GM12878 (cell line): ENCODE data around the gene UBASH3B. TPM values are rescaled to one million over a fixed set of nuclear protein-coding genes. Genes with fewer than 3 reads are reported as not detected.

Experiments
- ATAC-seq: fragments of 200-7000 bp; cut with Tn5 transposase; 3 replicates; pipeline ENCODE4 v1.9.1; 2020; ENCODE audit warnings: mild to moderate bottlenecking, moderate library complexity
- BruUV-seq: library from RNA; stranded (reverse); fragments of 400-500 nt; replicated peaks from 2 replicates; lab custom pipeline; 2021; lab: Mats Ljungman, UMichigan
- CTCF ChIA-PET: fragments of 300-600 bp; sonication (Branson Sonifier 250); formaldehyde crosslinking; extraction: SDS; loops from one replicate; lab custom pipeline; 2021; ENCODE audit warnings: inconsistent platforms; lab: Yijun Ruan, JAX
- POLR2A ChIA-PET: fragments of 350-600 bp; formaldehyde crosslinking; extraction: SDS; loops from one replicate; lab custom pipeline; 2021; ENCODE audit warnings: inconsistent platforms; lab: Charles Lee
- RAD21 ChIA-PET: fragments of 300-600 bp; sonication (Branson Sonifier 250); formaldehyde crosslinking; loops from one replicate; lab custom pipeline; 2023; ENCODE audit warnings: antibody characterized with exemption; ENCODE audit not compliant: unreplicated experiment; lab: Charles Lee
- SMC1A ChIA-PET: fragments of 300-600 bp; sonication (Branson Sonifier 250); formaldehyde crosslinking; loops from one replicate; lab custom pipeline; 2023; ENCODE audit not compliant: unreplicated experiment, uncharacterized antibody; lab: Charles Lee
- DNase-seq: peaks from one replicate; pipeline ENCODE4 v3.0.0-alpha.2; 2011; ENCODE audit warnings: low read depth, low spot score
- FAIRE-seq: peaks from 3 replicates; lab custom pipeline; 2011; peaks lifted over from hg19 to GRCh38; lab: Jason Lieb, UNC
- H2AFZ ChIP-seq: 2 replicates; pipeline ENCODE4 v1.6.0; 2011; ENCODE audit warnings: low read depth, low read length, control low read depth; ENCODE audit not compliant: control insufficient read depth
- H3K27ac ChIP-seq: 2 replicates; pipeline ENCODE4 v1.5.1; 2011; ENCODE audit warnings: control low read depth; ENCODE audit not compliant: control insufficient read depth, insufficient read depth
- H3K27me3 ChIP-seq, 2 experiments: replicated peaks in 1 of 2; 2 replicates each; pipeline versions ENCODE4 v1.6.0 to v1.6.1; 2011; ENCODE audit warnings: low read length in 1 of 2; ENCODE audit not compliant: control insufficient read depth in 2 of 2, insufficient read depth in 2 of 2
- H3K36me3 ChIP-seq, 2 experiments: 2 replicates each; pipeline ENCODE4 v1.5.1; 2011; ENCODE audit warnings: low read length in 1 of 2; ENCODE audit not compliant: control insufficient read depth in 2 of 2, insufficient read depth in 2 of 2
- H3K4me1 ChIP-seq: 2 replicates; pipeline ENCODE4 v1.6.1; 2011; ENCODE audit warnings: mild to moderate bottlenecking, low read length, moderate library complexity, mixed read lengths; ENCODE audit not compliant: control insufficient read depth, insufficient read depth
- H3K4me2 ChIP-seq: 2 replicates; pipeline ENCODE4 v1.6.0; 2011; ENCODE audit warnings: control low read depth; ENCODE audit not compliant: control insufficient read depth, insufficient read depth
- H3K4me3 ChIP-seq: fragments of 200-600 bp; sonication (generic); 2 replicates; pipeline ENCODE4 v1.5.1; 2016
- H3K79me2 ChIP-seq: 2 replicates; pipeline ENCODE4 v1.6.0; 2011; ENCODE audit warnings: low read length; ENCODE audit not compliant: control insufficient read depth, insufficient read depth
- H3K9ac ChIP-seq: 2 replicates; pipeline ENCODE4 v1.8.0; 2011; ENCODE audit warnings: low read length, control low read depth, mixed read lengths; ENCODE audit not compliant: control insufficient read depth, insufficient read depth
- H3K9me3 ChIP-seq: replicated peaks from 3 replicates; pipeline ENCODE4 v1.5.1; 2011; ENCODE audit warnings: mild to moderate bottlenecking, low read length; ENCODE audit not compliant: control insufficient read depth, insufficient read depth
- H4K20me1 ChIP-seq: 2 replicates; pipeline ENCODE4 v1.6.0; 2011; ENCODE audit not compliant: control insufficient read depth, insufficient read depth
- BCL11A ChIP-seq: IDR thresholded peaks from 2 replicates; pipeline ENCODE4 v1.6.1; 2011; ENCODE audit warnings: low read depth, low read length
- MEF2A ChIP-seq: IDR thresholded peaks from 2 replicates; pipeline ENCODE4 v1.6.1; 2011; ENCODE audit warnings: low read depth, mild to moderate bottlenecking, low read length, moderate library complexity; ENCODE audit not compliant: insufficient read depth
- NFIC ChIP-seq: IDR thresholded peaks from 2 replicates; pipeline ENCODE4 v1.6.1; 2012; ENCODE audit warnings: low read depth, mild to moderate bottlenecking, inconsistent platforms, low read length, moderate library complexity
- NR2C2 ChIP-seq: IDR thresholded peaks from 2 replicates; pipeline ENCODE4 v1.6.1; 2011; ENCODE audit warnings: borderline replicate concordance, low read depth; ENCODE audit not compliant: control insufficient read depth, insufficient read length
- PBX3 ChIP-seq: IDR thresholded peaks from 2 replicates; pipeline ENCODE4 v1.6.1; 2011; ENCODE audit warnings: mild to moderate bottlenecking, low read depth, low read length, moderate library complexity; ENCODE audit not compliant: insufficient replicate concordance
- RAD21 ChIP-seq: IDR thresholded peaks from 2 replicates; pipeline ENCODE4 v1.6.1; 2011; ENCODE audit warnings: mild to moderate bottlenecking, low read depth, low read length, moderate library complexity; ENCODE audit not compliant: insufficient read depth
- RAD51 ChIP-seq: fragments of 450-650 bp; IDR thresholded peaks from 2 replicates; pipeline ENCODE4 v1.6.1; 2016; ENCODE audit warnings: moderate library complexity, mild to moderate bottlenecking, inconsistent platforms
- SMAD5 ChIP-seq: IDR thresholded peaks from 2 replicates; pipeline ENCODE4 v1.6.1; 2016; ENCODE audit warnings: antibody characterized with exemption, low read depth
- STAT1 ChIP-seq: fragments of 450-650 bp; conservative IDR thresholded peaks from 2 replicates; pipeline ENCODE4 v1.6.1; 2014; ENCODE audit warnings: antibody characterized with exemption, mild to moderate bottlenecking
- TAF1 ChIP-seq: IDR thresholded peaks from 2 replicates; pipeline ENCODE4 v1.6.1; 2011; ENCODE audit warnings: mild to moderate bottlenecking, low read depth, low read length, borderline replicate concordance
- YY1 ChIP-seq: IDR thresholded peaks from 2 replicates; pipeline ENCODE4 v1.6.1; 2011; ENCODE audit warnings: low read depth, mild to moderate bottlenecking, low read length
- ZBTB4 ChIP-seq: fragments of 450-650 bp; formaldehyde crosslinking; IDR thresholded peaks from 2 replicates; pipeline ENCODE4 v1.4.0; 2022; ENCODE audit warnings: mild to moderate bottlenecking, moderate library complexity
- ZNF274 ChIP-seq: IDR thresholded peaks from one replicate; pipeline ENCODE4 v1.8.0; 2011; ENCODE audit not compliant: insufficient read length, insufficient read depth
- WGBS: methylation state at CpG from one replicate; pipeline ENCODE4 v1.1.6; 2016; ENCODE audit warnings: low lambda C conversion rate; ENCODE audit not compliant: insufficient replicate concordance, insufficient coverage; ENCODE audit errors: missing lambda C conversion rate; 5-methylcytosine and 5-hydroxymethylcytosine counted together
- in situ Hi-C: fragments of 300-500 bp; cut with MboI; formaldehyde crosslinking; loops from 9 replicates; pipeline ENCODE4 v1.14.3; 2018; ENCODE audit warnings: mixed read lengths
- intact Hi-C: fragments of 100-400 bp; cut with micrococcal nuclease; formaldehyde crosslinking; loops from one replicate; pipeline ENCODE4 v1.14.2; 2022; ENCODE audit not compliant: unreplicated experiment
- polyA plus RNA-seq, 11 experiments: library from polyadenylated mRNA; depleted of rRNA in 4 of 11; unstranded in 6 of 11; stranded (reverse) in 5 of 11; fragments of >200 nt; fragmentation: Nextera tagmentation in 4 of 11; fragmentation: Illumina TruSeq in 1 of 11; extraction: Ambion mirVana in 4 of 11; extraction: Trizol in 1 of 11; gene quantifications; 1 replicate in 1 of 11; 2 replicates in 10 of 11; pipeline versions ENCODE4 v1.2.1 to v1.2.3, GENCODE V29; 2011 to 2016; ENCODE audit warnings: inconsistent platforms in 2 of 11, missing spikeins in 2 of 11, low read depth in 1 of 11
- total RNA-seq, 4 experiments: library from RNA; depleted of rRNA in 3 of 4; stranded (reverse); fragments of >200 nt in 3 of 4; fragmentation: Illumina TruSeq in 1 of 4; extraction: Trizol in 1 of 4; gene quantifications; 2 replicates each; pipeline versions ENCODE4 v1.2.1 to v1.2.3, GENCODE V29; 2013 to 2021
- TF ChIP-seq, protein P1 (sequence below): IDR thresholded peaks from 2 replicates; pipeline ENCODE4 v1.6.1; 2011; ENCODE audit warnings: borderline replicate concordance, low read depth, mild to moderate bottlenecking, moderate library complexity, mixed read lengths, low read length; ENCODE audit not compliant: insufficient read depth; ENCODE audit errors: extremely low read length

UBASH3B gene
- total and polyA plus RNA-seq, 10 of the 15 experiments (the other 5 are each of a cell fraction or from before 2014, with no cell fraction given), result 0.18 to 3.3 (median 0.57) TPM

GRCh38 chr11:122816761-122817520 lies 161.4 kb downstream of the UBASH3B start:
- Histone ChIP-seq H3K36me3 (no peaks in the 10 kb centered on the region), H3K9me3 (no peaks in the 10 kb centered on the region; the same call in 2 of the 3 replicates), H4K20me1 (no peaks in the 10 kb centered on the region), H3K4me2 (no peak overlapping the region), H3K9ac (no peak overlapping the region), H2AFZ (no peak overlapping the region; the same call in 1 of the 2 replicates), H3K4me3 (no peak overlapping the region), H3K27ac (no peak overlapping the region), H3K27me3 (no peaks in the 10 kb centered on the region), H3K79me2 (no peaks in the 10 kb centered on the region), H3K4me1 (no peaks in the 10 kb centered on the region; the same call in 1 of the 2 replicates)
- DNase-seq, result no peak
- POLR2A ChIA-PET, result interaction anchor here (0.6 to 4.8 kb wide), 6 partner anchors 9 to 1523 kb away, joined by 3 to 34 read pairs (median 4); no protein-coding TSS in a partner anchor
- RAD21 ChIA-PET, result interaction anchor here (0.9 to 12.4 kb wide), 6 partner anchors 10 to 204 kb away, joined by 3 to 293 read pairs (median 4); no protein-coding TSS in a partner anchor
- FAIRE-seq, result no peak
- no TSS peak for BruUV-seq
- in situ Hi-C loops (no loop called here), intact Hi-C loops (no loop called here)
- WGBS, result 38% methylated on average over 8 of the region's 8 CpGs
- CTCF ChIA-PET, result interaction anchor here (0.9 to 14.0 kb wide), 5 partner anchors 11 to 33 kb away, joined by 3 to 484 read pairs (median 30); no protein-coding TSS in a partner anchor
- SMC1A ChIA-PET, result interaction anchor here (1.2 to 13.9 kb wide), 6 partner anchors 9 to 204 kb away, joined by 5 to 485 read pairs (median 11); no protein-coding TSS in a partner anchor
- ATAC-seq, result no peak
- TF ChIP-seq BCL11A (no peak), ZNF274 (no peak), NR2C2 (no peak), YY1 (no peak), ZBTB4 (CRISPR knock-in tag) (no peak), TAF1 (no peak), PBX3 (no peak), SMAD5 (no peak), RAD21 (no peak), MEF2A (no peak), NFIC (no peak), RAD51 (no peak), STAT1 (no peak)
- TF ChIP-seq, protein P1, sequence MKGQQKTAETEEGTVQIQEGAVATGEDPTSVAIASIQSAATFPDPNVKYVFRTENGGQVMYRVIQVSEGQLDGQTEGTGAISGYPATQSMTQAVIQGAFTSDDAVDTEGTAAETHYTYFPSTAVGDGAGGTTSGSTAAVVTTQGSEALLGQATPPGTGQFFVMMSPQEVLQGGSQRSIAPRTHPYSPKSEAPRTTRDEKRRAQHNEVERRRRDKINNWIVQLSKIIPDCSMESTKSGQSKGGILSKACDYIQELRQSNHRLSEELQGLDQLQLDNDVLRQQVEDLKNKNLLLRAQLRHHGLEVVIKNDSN, result no peak
